Glutamatergic neuron (in vitro differentiated cells): Measurements from ENCODE around the gene LY6G5B. TPM values are rescaled to one million over a fixed set of nuclear protein-coding genes. Genes with fewer than 3 reads are reported as not detected.
A peak's percentile ranks its signal among the peaks of the same experiment; 100 is the strongest.

Experiments used
- DNase-seq: peaks from one replicate; pipeline ENCODE4 v3.0.0; 2022
- H3K27ac Mint-ChIP-seq: one replicate; pipeline ENCODE4 v1.8.0; 2020; ENCODE audit warnings: mild to moderate bottlenecking, mixed read lengths, inconsistent platforms; ENCODE audit not compliant: unreplicated experiment
- H3K27me3 Mint-ChIP-seq: one replicate; pipeline ENCODE4 v1.8.0; 2020; ENCODE audit warnings: mild to moderate bottlenecking, moderate library complexity, mixed read lengths, inconsistent platforms; ENCODE audit not compliant: unreplicated experiment
- H3K36me3 Mint-ChIP-seq: one replicate; pipeline ENCODE4 v1.8.0; 2020; ENCODE audit warnings: mild to moderate bottlenecking, mixed read lengths, inconsistent platforms; ENCODE audit not compliant: unreplicated experiment
- H3K4me1 Mint-ChIP-seq: one replicate; pipeline ENCODE4 v1.8.0; 2020; ENCODE audit warnings: mild to moderate bottlenecking, low read depth, mixed read lengths, inconsistent platforms; ENCODE audit not compliant: unreplicated experiment
- H3K4me3 Mint-ChIP-seq: one replicate; pipeline ENCODE4 v1.8.0; 2020; ENCODE audit warnings: mild to moderate bottlenecking, mixed read lengths, inconsistent platforms; ENCODE audit not compliant: unreplicated experiment
- H3K9me3 Mint-ChIP-seq: one replicate; pipeline ENCODE4 v1.8.0; 2020; ENCODE audit warnings: mild to moderate bottlenecking, moderate library complexity, mixed read lengths, inconsistent platforms; ENCODE audit not compliant: unreplicated experiment
- CTCF ChIP-seq: fragments of 200-600 bp; sonication (generic); IDR thresholded peaks from one replicate; pipeline ENCODE4 v1.5.0; 2021; ENCODE audit not compliant: partially characterized antibody, unreplicated experiment
- total RNA-seq: library from RNA; stranded (reverse); fragmentation: NEBNext Ultra II Directional; extraction: Animal tissue kit (Norgen Biotek cat#: 25700); gene quantifications from one replicate; pipeline ENCODE4 v1.2.1, GENCODE V29; 2021; ENCODE audit not compliant: unreplicated experiment

The LY6G5B gene
- total RNA-seq, 1 donor from 2014 or later = 43.1 TPM

GRCh38 chr6:31692886-31693285 is 23.1 kb downstream of the LY6G5B start:
- TF ChIP-seq CTCF = no peak
- DNase-seq = no peak
- Mint-ChIP-seq H3K9me3 (no peaks in the 10 kb centered on the region), H3K27me3 (no peaks in the 10 kb centered on the region), H3K36me3 (no peaks in the 10 kb centered on the region), H3K4me3 (no peak overlapping the region), H3K4me1 (no peaks in the 10 kb centered on the region), H3K27ac (no peak overlapping the region)

GRCh38 chr6:31693535-31693934 is 23.8 kb downstream of the LY6G5B start:
- no peaks in the 10 kb centered on the region for H3K4me1 Mint-ChIP-seq
- no peaks in the 10 kb centered on the region for H3K27me3 Mint-ChIP-seq
- DNase-seq = no peak
- H3K27ac Mint-ChIP-seq = no peak overlapping the region
- H3K36me3 Mint-ChIP-seq = no peaks in the 10 kb centered on the region
- H3K9me3 Mint-ChIP-seq = no peaks in the 10 kb centered on the region
- no peak overlapping the region for H3K4me3 Mint-ChIP-seq
- no peak for TF ChIP-seq CTCF

GRCh38 chr6:31697555-31697954 is 27.8 kb downstream of the LY6G5B start:
- H3K4me3 Mint-ChIP-seq = peak overlapping the region; percentile 39
- H3K4me1 Mint-ChIP-seq = peaks cover 13% of the 10 kb centered on the region

GRCh38 chr6:31700740-31701401 is 31.1 kb downstream of the LY6G5B start:
- no peak for TF ChIP-seq CTCF
- Mint-ChIP-seq H3K4me3 (peak overlapping the region; percentile 94), H3K27me3 (peaks cover 7% of the 10 kb centered on the region), H3K4me1 (peaks cover 13% of the 10 kb centered on the region), H3K27ac (peak overlapping the region; percentile 62), H3K36me3 (no peaks in the 10 kb centered on the region), H3K9me3 (peaks cover 10% of the 10 kb centered on the region)
- no peak for DNase-seq

More at GRCh38 chr6:31697555-31697954, 27.8 kb downstream of the LY6G5B start:
- no peak overlapping the region for H3K27ac Mint-ChIP-seq
- TF ChIP-seq CTCF = no peak
- peaks cover 1% of the 10 kb centered on the region for H3K9me3 Mint-ChIP-seq
- DNase-seq = no peak
- H3K36me3 Mint-ChIP-seq = no peaks in the 10 kb centered on the region
- peaks cover 5% of the 10 kb centered on the region for H3K27me3 Mint-ChIP-seq

- peak overlapping the region; percentile 99 for H3K27ac Mint-ChIP-seq
- peaks cover 10% of the 10 kb centered on the region for H3K9me3 Mint-ChIP-seq
- TF ChIP-seq CTCF = no peak
- H3K36me3 Mint-ChIP-seq = no peaks in the 10 kb centered on the region
- peaks cover 7% of the 10 kb centered on the region for H3K27me3 Mint-ChIP-seq
- peak; percentile 48 for DNase-seq
- peak overlapping the region; percentile 94 for H3K4me3 Mint-ChIP-seq
- H3K4me1 Mint-ChIP-seq = peaks cover 13% of the 10 kb centered on the region
These were observed 32.1 kb downstream of the LY6G5B start for GRCh38 chr6:31701666-31702404.
